AG04450 (cell line): ENCODE data around the gene PRKG1. TPM values are rescaled to one million over a fixed set of nuclear protein-coding genes. Genes with fewer than 3 reads are reported as not detected.
A peak's percentile ranks its signal among the peaks of the same experiment; 100 is the strongest.

Experiments used
- CTCF ChIA-PET: fragments of 300-600, 350-600 bp; formaldehyde crosslinking; extraction: SDS; loops from one replicate; lab custom pipeline; 2022; ENCODE audit warnings: antibody characterized with exemption, inconsistent platforms; lab: Charles Lee
- POLR2A ChIA-PET: fragments of 350-600 bp; formaldehyde crosslinking; extraction: SDS; loops from one replicate; lab custom pipeline; 2021; ENCODE audit warnings: antibody characterized with exemption, inconsistent platforms; lab: Yijun Ruan, JAX
- DNase-seq: peaks from one replicate; pipeline ENCODE4 v3.0.0-alpha.2; 2011; ENCODE audit warnings: low read depth, low spot score
- H3K27ac ChIP-seq: one replicate; pipeline ENCODE4 v1.5.1; 2012; ENCODE audit warnings: low read depth, low read length, control low read depth
- H3K27me3 ChIP-seq: one replicate; pipeline ENCODE4 v1.6.0; 2012; ENCODE audit warnings: low read length; ENCODE audit not compliant: control insufficient read depth, insufficient read depth
- H3K4me3 ChIP-seq: 2 replicates; pipeline ENCODE4 v1.5.1; 2011; ENCODE audit warnings: mild to moderate bottlenecking, low read depth, low read length, control low read depth
- H3K9me3 ChIP-seq: 2 replicates; pipeline ENCODE4 v1.5.1; 2012; ENCODE audit warnings: low read length; ENCODE audit not compliant: control insufficient read depth, insufficient read depth
- CTCF ChIP-seq: IDR thresholded peaks from 2 replicates; pipeline ENCODE4 v1.5.1; 2011; ENCODE audit warnings: low read depth, low read length, control low read depth, inconsistent platforms
- polyA plus RNA-seq: library from polyadenylated mRNA; depleted of rRNA; stranded (reverse); fragments of >200 nt; gene quantifications from 2 replicates; pipeline ENCODE4 v1.2.3, GENCODE V29; 2011

PRKG1 gene
- polyA plus RNA-seq, 1 experiment, result 19.0 TPM

- CTCF ChIA-PET, result interaction anchor here (0.9 kb wide), 1 partner anchor 871 kb away, joined by 4 read pairs; no protein-coding TSS in a partner anchor
- POLR2A ChIA-PET, result no interaction called here
- no peaks in the 10 kb centered on the region for H3K27me3 ChIP-seq
- no peak for DNase-seq
- TF ChIP-seq CTCF, result no peak
- H3K27ac ChIP-seq, result no peak overlapping the region
- H3K9me3 ChIP-seq, result no peaks in the 10 kb centered on the region
- H3K4me3 ChIP-seq, result no peak overlapping the region
Measured at GRCh38 chr10:51934373-51934772, 860.1 kb downstream of the PRKG1 start.

DNA sequence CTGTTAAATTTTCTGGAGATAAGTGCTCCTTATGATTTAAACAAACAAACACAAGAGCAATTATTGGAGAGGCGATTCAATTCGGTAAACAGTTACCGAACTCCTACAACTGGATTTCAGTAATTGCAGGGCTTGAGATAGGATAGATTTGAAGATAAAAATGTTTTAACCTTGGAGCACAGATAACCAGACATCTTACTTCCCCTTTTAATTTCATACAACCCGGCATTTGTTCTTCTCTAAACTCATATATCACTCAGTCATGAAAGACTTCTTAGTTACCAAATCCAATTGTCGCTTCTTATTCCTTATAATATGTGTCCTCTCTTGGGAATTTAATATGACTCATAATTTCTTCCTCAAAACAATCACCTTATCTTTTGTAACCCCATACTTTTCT, 861.1 kb downstream of the PRKG1 start:
- DNase-seq, result no peak
- CTCF ChIA-PET, result interaction anchor here (1.0 kb wide), 1 partner anchor 25 kb away, joined by 3 read pairs; no protein-coding TSS in a partner anchor

DNA sequence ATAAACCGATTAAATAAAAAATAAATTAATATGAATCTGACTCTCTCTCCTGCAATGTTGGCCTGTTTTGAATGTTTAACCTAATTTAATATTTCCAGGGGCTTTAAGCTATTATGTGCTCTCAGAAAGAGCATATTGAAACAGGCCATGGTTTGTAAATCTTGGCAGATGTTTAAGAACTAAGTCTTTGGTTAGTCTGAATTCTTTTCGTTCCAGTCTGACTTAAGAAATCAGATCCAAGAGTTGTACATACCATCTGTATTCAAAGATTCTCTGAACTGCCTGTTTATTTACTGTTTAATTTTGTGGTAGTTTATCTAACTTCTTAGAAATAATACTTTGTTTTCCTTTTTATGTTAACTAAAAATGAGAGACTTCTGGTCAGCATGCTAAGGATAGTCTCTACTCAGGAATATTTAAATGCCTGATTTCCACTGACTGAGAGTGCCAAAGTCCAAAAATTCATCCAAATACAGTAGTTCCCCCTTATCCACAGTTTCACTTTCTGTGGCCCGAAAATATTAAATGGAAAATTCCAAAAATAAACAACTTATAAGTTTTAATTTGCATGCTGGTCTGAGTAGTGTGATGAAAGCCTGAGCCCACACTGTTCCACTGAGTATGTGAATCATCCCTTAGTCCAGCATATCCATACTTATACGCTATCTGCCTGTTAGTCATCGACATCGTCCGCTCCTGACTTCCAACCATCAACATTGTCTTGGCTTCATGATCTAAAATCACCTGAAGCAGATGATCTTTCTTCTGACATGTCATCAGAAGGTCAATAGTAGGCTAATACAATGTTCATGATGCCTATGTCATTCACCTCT, 863.2 kb downstream of the PRKG1 start:
- no peak for TF ChIP-seq CTCF
- peak overlapping the region; percentile 38; the same call in 1 of the 2 replicates for H3K4me3 ChIP-seq
- no peaks in the 10 kb centered on the region for H3K27me3 ChIP-seq
- CTCF ChIA-PET, result interaction anchor here (1.0 kb wide), 1 partner anchor 41 kb away, joined by 3 read pairs; no protein-coding TSS in a partner anchor
- H3K9me3 ChIP-seq, result no peaks in the 10 kb centered on the region
- peak; percentile 42 for DNase-seq
- H3K27ac ChIP-seq, result peak overlapping the region; percentile 60
- POLR2A ChIA-PET, result no interaction called here

More for the DNA sequence above, 861.1 kb downstream of the PRKG1 start:
- Histone ChIP-seq H3K9me3 (no peaks in the 10 kb centered on the region), H3K4me3 (no peak overlapping the region), H3K27ac (no peak overlapping the region), H3K27me3 (no peaks in the 10 kb centered on the region)
- no peak for TF ChIP-seq CTCF
- POLR2A ChIA-PET, result no interaction called here

DNA sequence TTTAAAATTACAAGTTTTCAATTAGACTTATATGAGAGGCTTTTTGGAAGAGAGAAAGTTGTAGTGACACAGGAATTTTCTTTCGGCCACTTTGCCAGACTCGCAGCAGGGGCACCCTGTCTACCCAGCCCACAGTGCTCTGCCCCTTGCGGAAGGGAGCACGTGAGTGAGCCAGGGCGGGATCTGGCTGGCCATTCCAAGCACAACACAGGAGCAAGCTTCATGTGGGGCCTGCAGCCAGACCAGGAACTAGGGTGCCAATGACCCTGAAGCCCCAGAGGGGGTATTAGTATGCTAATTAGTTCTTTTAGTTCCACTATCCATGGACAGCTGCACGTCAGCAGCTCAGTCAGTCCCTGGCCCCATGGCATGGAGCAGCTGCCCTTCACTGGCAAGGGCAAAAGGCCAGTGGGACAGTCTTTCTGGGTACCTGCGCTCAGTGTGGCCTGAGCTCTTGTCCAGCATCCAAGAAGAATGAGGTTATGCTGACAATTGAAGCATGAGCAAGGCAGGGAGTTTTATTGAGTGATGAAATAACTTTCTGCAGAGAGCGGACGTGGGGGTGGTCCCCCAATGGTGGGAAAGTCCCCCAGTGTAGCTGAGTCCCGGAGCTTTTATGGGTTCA, 876.2 kb downstream of the PRKG1 start:
- DNase-seq, result no peak
- POLR2A ChIA-PET, result no interaction called here
- TF ChIP-seq CTCF, result no peak
- no peak overlapping the region for H3K27ac ChIP-seq
- H3K27me3 ChIP-seq, result no peaks in the 10 kb centered on the region
- H3K9me3 ChIP-seq, result no peaks in the 10 kb centered on the region
- no peak overlapping the region for H3K4me3 ChIP-seq
- CTCF ChIA-PET, result interaction anchor here (1.0 kb wide), 1 partner anchor 10 kb away, joined by 3 read pairs; no protein-coding TSS in a partner anchor
